Neutrophil (primary cell): ENCODE measurements around the gene KCNK15.
"Not testable (repeated sequence)": the region's sequence is repeated elsewhere in the genome, so short reads cannot be mapped to it uniquely, and the experiment has no call there.

Experiments
- H3K27ac ChIP-seq: fragments of 200-600 bp; sonication (generic); 2 replicates; pipeline ENCODE4 v1.5.1; 2016; ENCODE audit warnings: mild to moderate bottlenecking, moderate library complexity
- H3K27me3 ChIP-seq: fragments of 200-600 bp; sonication (generic); 2 replicates; pipeline ENCODE4 v1.6.0; 2016; ENCODE audit warnings: mild to moderate bottlenecking
- H3K36me3 ChIP-seq: fragments of 200-600 bp; sonication (generic); 2 replicates; pipeline ENCODE4 v1.5.1; 2017
- H3K4me1 ChIP-seq, 2 experiments: fragments of 200-600 bp in 1 of 2; sonication (generic) in 1 of 2; 1 replicate in 1 of 2; 2 replicates in 1 of 2; pipeline versions ENCODE4 v1.5.1 to v1.6.1; 2013 to 2016; ENCODE audit warnings: low read depth in 1 of 2, low read length in 1 of 2, mild to moderate bottlenecking in 1 of 2, moderate library complexity in 1 of 2; ENCODE audit not compliant: control insufficient read depth in 1 of 2, insufficient read depth in 1 of 2
- H3K4me3 ChIP-seq, 2 experiments: fragments of 200-600 bp in 1 of 2; sonication (generic) in 1 of 2; 1 replicate in 1 of 2; 2 replicates in 1 of 2; pipeline ENCODE4 v1.5.1; 2013 to 2016; ENCODE audit warnings: low read depth in 1 of 2, low read length in 1 of 2, mild to moderate bottlenecking in 1 of 2, moderate library complexity in 1 of 2
- H3K9me3 ChIP-seq: fragments of 200-600 bp; sonication (generic); 2 replicates; pipeline ENCODE4 v1.5.1; 2016
- CTCF ChIP-seq: fragments of 200-600 bp; sonication (generic); IDR thresholded peaks from 2 replicates; pipeline ENCODE4 v1.5.1; 2016; ENCODE audit warnings: antibody characterized with exemption

The KCNK15 gene

GRCh38 chr20:44745598-44746366, at the start of gene KCNK15:
Gene KCNK15 (plus strand): TSS chr20:44745865. CDS start chr20:44745911, 46 bp downstream.
- peaks cover 3 to 12% of the 10 kb centered on the region in 2 experiments for H3K4me1 ChIP-seq
- H3K36me3 ChIP-seq, result no peaks in the 10 kb centered on the region
- peak within 1 kb of the TSS in 1 of 2 experiments; percentile 4 for H3K4me3 ChIP-seq
- H3K9me3 ChIP-seq, result no peaks in the 10 kb centered on the region
- peaks cover 96% of the 10 kb centered on the region for H3K27me3 ChIP-seq
- no peak for TF ChIP-seq CTCF
- H3K27ac ChIP-seq, result no peak within 1 kb of the TSS

GRCh38 chr20:44696315-44696714, 49.4 kb upstream of the KCNK15 start:
- no peak overlapping the region for H3K27ac ChIP-seq
- no peak for TF ChIP-seq CTCF
- no peaks in the 10 kb centered on the region for H3K27me3 ChIP-seq
- H3K4me1 ChIP-seq, result no peaks in the 10 kb centered on the region
- H3K36me3 ChIP-seq, result no peaks in the 10 kb centered on the region
- no peak overlapping the region for H3K4me3 ChIP-seq
- H3K9me3 ChIP-seq, result no peaks in the 10 kb centered on the region

GRCh38 chr20:44697041-44697440, 48.6 kb upstream of the KCNK15 start:
- not testable (repeated sequence) for H3K4me1 ChIP-seq

DNA sequence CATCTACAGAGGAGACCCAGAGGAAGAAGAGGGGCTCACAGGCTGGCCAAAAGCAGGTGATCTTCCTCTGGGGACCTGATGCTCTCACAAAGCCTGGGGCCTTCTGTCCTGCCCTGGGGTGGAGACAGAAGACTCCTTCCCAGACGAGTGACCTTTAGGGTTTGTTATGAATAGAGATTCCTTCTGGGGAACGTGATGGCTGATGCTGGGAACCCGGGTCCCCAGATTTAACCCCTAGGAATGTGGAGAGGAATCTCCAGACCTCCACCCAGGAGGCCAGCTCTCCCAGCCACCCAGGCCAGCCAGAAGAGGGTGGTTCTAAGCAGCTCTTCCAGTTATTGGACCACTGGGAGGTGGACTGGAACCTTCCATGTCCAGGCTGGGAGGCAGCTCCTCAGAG, 47.3 kb upstream of the KCNK15 start:
- no peak overlapping the region for H3K4me3 ChIP-seq
- no peaks in the 10 kb centered on the region for H3K36me3 ChIP-seq
- H3K27me3 ChIP-seq, result peaks cover 4% of the 10 kb centered on the region
- H3K4me1 ChIP-seq, result no peaks in the 10 kb centered on the region
- no peak overlapping the region for H3K27ac ChIP-seq
- H3K9me3 ChIP-seq, result no peaks in the 10 kb centered on the region
- no peak for TF ChIP-seq CTCF

More at GRCh38 chr20:44697041-44697440, 48.6 kb upstream of the KCNK15 start:
- not testable (repeated sequence) for H3K4me3 ChIP-seq, H3K9me3 ChIP-seq, H3K27ac ChIP-seq, H3K36me3 ChIP-seq, H3K27me3 ChIP-seq

DNA sequence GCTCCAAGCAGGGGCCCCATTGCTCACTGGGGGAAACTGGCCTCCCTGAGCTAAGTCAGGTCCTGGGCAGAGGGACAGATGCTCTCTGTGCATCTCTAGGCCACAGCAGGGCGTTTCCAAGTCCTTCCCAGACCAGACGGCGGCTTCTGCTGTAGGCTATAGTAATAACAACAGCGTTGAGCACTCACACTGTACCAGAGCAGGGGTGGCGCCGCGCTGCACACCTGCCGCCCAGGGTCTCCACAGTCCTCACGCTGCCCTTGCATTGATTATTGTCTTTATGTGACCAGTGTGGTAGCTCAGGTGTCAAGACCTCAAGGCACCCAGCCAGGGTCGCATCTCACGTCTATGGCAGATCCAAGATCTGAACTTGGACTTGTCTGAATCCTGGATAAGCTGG, 45.4 kb upstream of the KCNK15 start:
- no peaks in the 10 kb centered on the region for H3K9me3 ChIP-seq
- H3K27me3 ChIP-seq, result peaks cover 6% of the 10 kb centered on the region
- no peaks in the 10 kb centered on the region for H3K4me1 ChIP-seq
- no peak for TF ChIP-seq CTCF
- no peak overlapping the region for H3K4me3 ChIP-seq
- no peaks in the 10 kb centered on the region for H3K36me3 ChIP-seq
- no peak overlapping the region for H3K27ac ChIP-seq

DNA sequence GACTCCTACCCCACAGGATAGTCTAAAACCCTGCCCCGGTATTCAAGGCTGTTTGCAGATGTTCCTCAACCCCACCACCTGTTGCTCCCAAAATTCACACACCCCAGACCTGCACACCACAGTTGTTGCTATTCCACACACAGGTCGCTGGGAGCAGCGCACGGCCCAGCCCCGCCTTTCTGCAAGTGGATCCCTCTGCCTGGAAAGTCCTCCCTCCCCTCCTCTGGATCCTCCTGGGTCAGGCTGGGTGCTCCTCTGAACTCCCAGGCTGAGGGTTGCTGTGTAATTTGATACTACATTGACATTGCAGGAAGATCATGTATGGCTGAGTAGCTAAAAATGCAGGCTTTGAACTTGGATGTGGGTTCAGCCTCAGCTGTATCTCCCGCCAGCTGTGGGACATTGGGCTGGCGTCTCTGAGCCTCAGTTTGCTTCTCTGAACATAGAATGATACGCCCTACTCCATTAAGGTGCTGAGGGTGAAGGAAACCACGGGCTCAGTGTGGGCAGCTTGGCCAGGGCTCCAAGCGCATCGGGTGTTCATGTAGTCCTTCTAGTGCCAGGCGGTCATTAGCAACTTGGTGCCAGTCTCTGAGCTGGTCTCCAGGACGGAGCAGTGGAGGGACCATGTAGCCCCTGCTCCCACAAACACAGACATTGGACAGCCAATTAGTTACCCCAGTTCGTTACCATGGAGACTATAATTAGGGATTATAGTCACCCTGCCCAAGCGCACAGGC, 44.4 kb upstream of the KCNK15 start:
- H3K4me3 ChIP-seq, result no peak overlapping the region
- H3K27ac ChIP-seq, result no peak overlapping the region
- H3K36me3 ChIP-seq, result no peaks in the 10 kb centered on the region
- no peaks in the 10 kb centered on the region for H3K9me3 ChIP-seq
- no peak for TF ChIP-seq CTCF
- H3K27me3 ChIP-seq, result peaks cover 6% of the 10 kb centered on the region
- no peaks in the 10 kb centered on the region for H3K4me1 ChIP-seq
